ENCODE data around the gene TRIP12. TPM values are rescaled to one million over a fixed set of nuclear protein-coding genes. Genes with fewer than 3 reads are reported as not detected.
A peak's percentile ranks its signal among the peaks of the same experiment; 100 is the strongest.

The TRIP12 gene
- polyA plus RNA-seq, 3 donors, result 22.2 to 56.7 (median 44.0) TPM

DNA sequence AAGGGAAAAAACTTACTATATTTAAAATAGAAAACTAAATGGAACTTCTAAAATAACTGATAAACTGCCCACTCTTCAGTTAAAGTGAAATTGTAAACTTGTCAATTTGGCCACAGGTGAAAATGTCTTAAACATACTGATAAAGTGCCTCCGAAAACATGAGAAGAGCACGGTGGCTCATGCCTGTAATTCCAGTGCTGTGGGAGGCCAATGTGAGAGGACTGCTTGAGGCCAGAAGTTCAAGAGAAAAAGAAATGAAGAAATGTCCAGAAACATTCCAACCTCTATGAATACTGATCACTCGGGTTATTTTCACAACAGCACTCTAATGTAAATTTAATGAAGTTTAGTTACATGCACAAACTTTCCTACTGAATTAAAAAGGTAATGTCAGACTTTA, 144.1 kb downstream of the TRIP12 start:
- no peaks in the 10 kb centered on the region for H3K4me1 Mint-ChIP-seq
- H3K79me2 ChIP-seq (ENCODE audit: insufficient read depth, low read length), result no peaks in the 10 kb centered on the region
- H3K27ac ChIP-seq (ENCODE audit: low read depth in 1 of 2, low read length in 2 of 2), result no peak overlapping the region
- no peak overlapping the region for H2AFZ ChIP-seq (ENCODE audit: insufficient read depth, low read depth, low read length, poor library complexity, severe bottlenecking)
- no peak overlapping the region for H3K4me3 ChIP-seq (replicated peaks in 1 of 3; ENCODE audit: low read depth in 2 of 3, low read length in 3 of 3)
- H4K20me1 ChIP-seq (ENCODE audit: insufficient read depth, low read length), result peaks cover 44% of the 10 kb centered on the region
- no peaks in the 10 kb centered on the region for H3K9me3 Mint-ChIP-seq
- no peaks in the 10 kb centered on the region for H3K27me3 ChIP-seq (ENCODE audit: control insufficient read depth in 2 of 2, insufficient read depth in 2 of 2, low read length in 2 of 2)
- H3K4me2 ChIP-seq (replicated peaks; ENCODE audit: extremely low read depth, low read length, poor library complexity, severe bottlenecking), result no peak overlapping the region
- H3K27me3 Mint-ChIP-seq (ENCODE audit: low read depth in 3 of 3), result peaks cover 0 to 2% (median 0%) of the 10 kb centered on the region in 3 donors
- peak overlapping the region in 1 of 7 donors; percentile 3 for H3K27ac Mint-ChIP-seq
- H3K36me3 ChIP-seq (replicated peaks in 1 of 2; ENCODE audit: control insufficient read depth in 1 of 2, insufficient read depth in 2 of 2, low read length in 2 of 2), result peaks cover 90 to 100% of the 10 kb centered on the region in 2 donors
- no peak overlapping the region for H3K4me3 Mint-ChIP-seq
- DNase-seq, result no peak
- peaks cover 77 to 90% of the 10 kb centered on the region in 2 donors for H3K36me3 Mint-ChIP-seq
- no peak overlapping the region for H3K9ac ChIP-seq (ENCODE audit: insufficient read depth, low read length, poor library complexity, severe bottlenecking)
- H3K9me3 ChIP-seq (replicated peaks in 1 of 2; ENCODE audit: control insufficient read depth in 1 of 2, insufficient read depth in 1 of 2, low read length in 2 of 2), result no peaks in the 10 kb centered on the region
- intact Hi-C loops (cut with micrococcal nuclease), result no loop called here
- no peaks in the 10 kb centered on the region for H3K4me1 ChIP-seq (ENCODE audit: control insufficient read depth in 1 of 2, insufficient read depth in 2 of 2, low read length in 2 of 2)
- WGBS (ENCODE audit: insufficient coverage), result no CpG with 5 or more reads among the region's 3 CpGs
- TF ChIP-seq, protein P1, sequence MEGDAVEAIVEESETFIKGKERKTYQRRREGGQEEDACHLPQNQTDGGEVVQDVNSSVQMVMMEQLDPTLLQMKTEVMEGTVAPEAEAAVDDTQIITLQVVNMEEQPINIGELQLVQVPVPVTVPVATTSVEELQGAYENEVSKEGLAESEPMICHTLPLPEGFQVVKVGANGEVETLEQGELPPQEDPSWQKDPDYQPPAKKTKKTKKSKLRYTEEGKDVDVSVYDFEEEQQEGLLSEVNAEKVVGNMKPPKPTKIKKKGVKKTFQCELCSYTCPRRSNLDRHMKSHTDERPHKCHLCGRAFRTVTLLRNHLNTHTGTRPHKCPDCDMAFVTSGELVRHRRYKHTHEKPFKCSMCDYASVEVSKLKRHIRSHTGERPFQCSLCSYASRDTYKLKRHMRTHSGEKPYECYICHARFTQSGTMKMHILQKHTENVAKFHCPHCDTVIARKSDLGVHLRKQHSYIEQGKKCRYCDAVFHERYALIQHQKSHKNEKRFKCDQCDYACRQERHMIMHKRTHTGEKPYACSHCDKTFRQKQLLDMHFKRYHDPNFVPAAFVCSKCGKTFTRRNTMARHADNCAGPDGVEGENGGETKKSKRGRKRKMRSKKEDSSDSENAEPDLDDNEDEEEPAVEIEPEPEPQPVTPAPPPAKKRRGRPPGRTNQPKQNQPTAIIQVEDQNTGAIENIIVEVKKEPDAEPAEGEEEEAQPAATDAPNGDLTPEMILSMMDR (IDR thresholded peaks at IDR 0.05), result no peak

DNA sequence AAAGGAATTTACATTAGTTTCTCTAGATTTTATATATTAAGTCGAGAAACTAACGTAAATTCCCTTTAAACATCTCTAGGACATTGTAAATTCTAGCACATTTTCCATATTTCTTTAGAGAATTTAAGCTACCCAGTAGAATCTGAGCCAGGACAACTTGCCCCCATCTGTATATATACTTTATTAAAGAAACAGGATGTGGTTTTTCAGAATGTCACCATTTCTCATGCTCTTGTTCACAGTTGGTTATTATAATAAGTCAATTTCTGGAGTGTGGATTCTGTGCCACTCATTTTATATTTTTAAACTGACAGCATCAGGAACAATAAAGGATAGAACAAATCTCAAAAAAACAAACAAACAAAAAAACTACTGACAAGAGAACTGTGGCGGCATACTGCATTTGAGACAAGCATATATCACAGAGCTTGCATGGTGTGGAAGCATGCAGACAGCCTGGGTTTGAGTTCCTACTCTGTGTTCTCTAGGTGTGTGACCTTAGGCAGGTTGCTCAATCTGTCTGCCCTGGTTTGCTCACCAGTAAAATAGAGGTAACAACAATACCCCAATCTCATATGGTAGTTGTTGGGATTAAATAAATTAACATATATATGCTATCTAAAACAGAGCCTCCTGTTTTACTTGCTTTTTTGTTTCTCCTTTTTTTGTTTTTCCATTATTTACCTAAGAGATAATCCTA, 146.0 kb downstream of the TRIP12 start:
- no peaks in the 10 kb centered on the region for H3K27me3 ChIP-seq (ENCODE audit: control insufficient read depth in 2 of 2, insufficient read depth in 2 of 2, low read length in 2 of 2)
- H3K4me2 ChIP-seq (replicated peaks; ENCODE audit: extremely low read depth, low read length, poor library complexity, severe bottlenecking), result no peak overlapping the region
- no CpG with 5 or more reads among the region's 3 CpGs for WGBS (ENCODE audit: insufficient coverage)
- Mint-ChIP-seq H3K4me1 (no peaks in the 10 kb centered on the region), H3K27me3 (ENCODE audit: low read depth in 3 of 3) (peaks cover 0 to 4% (median 0%) of the 10 kb centered on the region in 3 donors), H3K9me3 (no peaks in the 10 kb centered on the region), H3K27ac (no peak overlapping the region), H3K36me3 (peaks cover 85 to 95% of the 10 kb centered on the region in 2 donors), H3K4me3 (no peak overlapping the region)
- DNase-seq, result no peak
- H2AFZ ChIP-seq (ENCODE audit: insufficient read depth, low read depth, low read length, poor library complexity, severe bottlenecking), result no peak overlapping the region
- H3K36me3 ChIP-seq (replicated peaks in 1 of 2; ENCODE audit: control insufficient read depth in 1 of 2, insufficient read depth in 2 of 2, low read length in 2 of 2), result peaks cover 98 to 100% of the 10 kb centered on the region in 2 donors
- intact Hi-C loops (cut with micrococcal nuclease), result no loop called here
- TF ChIP-seq, protein P1 (IDR thresholded peaks at IDR 0.05), result no peak
- peaks cover 25% of the 10 kb centered on the region for H4K20me1 ChIP-seq (ENCODE audit: insufficient read depth, low read length)
- H3K4me1 ChIP-seq (ENCODE audit: control insufficient read depth in 1 of 2, insufficient read depth in 2 of 2, low read length in 2 of 2), result no peaks in the 10 kb centered on the region
- H3K4me3 ChIP-seq (replicated peaks in 1 of 3; ENCODE audit: low read depth in 2 of 3, low read length in 3 of 3), result no peak overlapping the region
- no peak overlapping the region for H3K9ac ChIP-seq (ENCODE audit: insufficient read depth, low read length, poor library complexity, severe bottlenecking)
- no peaks in the 10 kb centered on the region for H3K79me2 ChIP-seq (ENCODE audit: insufficient read depth, low read length)
- no peaks in the 10 kb centered on the region for H3K9me3 ChIP-seq (replicated peaks in 1 of 2; ENCODE audit: control insufficient read depth in 1 of 2, insufficient read depth in 1 of 2, low read length in 2 of 2)
- peak overlapping the region in 1 of 2 donors; percentile 36 for H3K27ac ChIP-seq (ENCODE audit: low read depth in 1 of 2, low read length in 2 of 2)
